GM13977 (cell line): ENCODE data around the gene RSPH10B2.
A peak's percentile ranks its signal among the peaks of the same experiment; 100 is the strongest.
"Not testable (repeated sequence)": the region's sequence is repeated elsewhere in the genome, so short reads cannot be mapped to it uniquely, and the experiment has no call there.

Experiments used
- DNase-seq: peaks from one replicate; pipeline ENCODE4 v3.0.0; 2012; ENCODE audit warnings: low spot score
- CTCF ChIP-seq: IDR thresholded peaks from 2 replicates; pipeline ENCODE4 v1.5.1; 2012; ENCODE audit warnings: mild to moderate bottlenecking, control low read depth; ENCODE audit not compliant: insufficient read depth; ENCODE audit errors: extremely low read depth, missing control alignments
- in situ Hi-C: fragments of 300-500 bp; cut with MboI; formaldehyde crosslinking; loops from one replicate; pipeline ENCODE4 v1.12.0; 2022; ENCODE audit warnings: low sequenced_read_pairs, low pct_unique_long_range_greater_than_20kb, mixed read lengths, inconsistent platforms; ENCODE audit not compliant: unreplicated experiment

RSPH10B2 gene

GRCh38 chr7:6718124-6718523, 35.8 kb upstream of the RSPH10B2 start:
- TF ChIP-seq CTCF = peak; percentile 19
- DNase-seq = no peak
- in situ Hi-C loops = no loop called here

GRCh38 chr7:6724351-6724750, 29.6 kb upstream of the RSPH10B2 start:
- not testable (repeated sequence) for DNase-seq
- in situ Hi-C loops = loop anchor here (10.0 kb wide), 1 partner anchor 110 kb away; no protein-coding TSS in a partner anchor

- TF ChIP-seq CTCF = no peak
- peak; percentile 78 for DNase-seq
- in situ Hi-C loops = loop anchor here (10.0 kb wide), 1 partner anchor 110 kb away; no protein-coding TSS in a partner anchor
These were observed 28.9 kb upstream of the RSPH10B2 start for GRCh38 chr7:6725003-6725402.

- not testable (repeated sequence) for DNase-seq
These were observed 27.6 kb upstream of the RSPH10B2 start for GRCh38 chr7:6726341-6726740.

GRCh38 chr7:6727663-6728062, 26.2 kb upstream of the RSPH10B2 start:
- no peak for DNase-seq
- no peak for TF ChIP-seq CTCF
- in situ Hi-C loops = loop anchor here (10.0 kb wide), 1 partner anchor 107 kb away; no protein-coding TSS in a partner anchor

More at GRCh38 chr7:6726341-6726740, 27.6 kb upstream of the RSPH10B2 start:
- in situ Hi-C loops = loop anchor here (10.0 kb wide), 1 partner anchor 108 kb away; no protein-coding TSS in a partner anchor

- in situ Hi-C loops = loop anchor here (10.0 kb wide), 1 partner anchor 106 kb away; no protein-coding TSS in a partner anchor
- DNase-seq = not testable (repeated sequence)
These were observed 24.9 kb upstream of the RSPH10B2 start for GRCh38 chr7:6728893-6729491.

GRCh38 chr7:6729492-6730342, 24.2 kb upstream of the RSPH10B2 start:
- in situ Hi-C loops = loop anchor here (10.0 kb wide), 1 partner anchor 105 kb away; no protein-coding TSS in a partner anchor
- peak; percentile 92 for DNase-seq
- no peak for TF ChIP-seq CTCF

GRCh38 chr7:6730343-6730633, 23.6 kb upstream of the RSPH10B2 start:
- DNase-seq = peak; percentile 33
- TF ChIP-seq CTCF = no peak
- in situ Hi-C loops = no loop called here

GRCh38 chr7:6738415-6738814, 15.5 kb upstream of the RSPH10B2 start:
- DNase-seq, in situ Hi-C loops: not testable (repeated sequence)

GRCh38 chr7:6744410-6745100, 9.3 kb upstream of the RSPH10B2 start:
- in situ Hi-C loops, DNase-seq: not testable (repeated sequence)

- in situ Hi-C loops, DNase-seq: not testable (repeated sequence)
These were observed 4.6 kb upstream of the RSPH10B2 start for GRCh38 chr7:6749335-6749734.
